NCI-H2171 (cell line): ENCODE data around the gene SYT1.

Source experiments
- DNase-seq: peaks from one replicate; lab custom pipeline; 2025; lab: John Stamatoyannopoulos, UW

Gene SYT1

GRCh38 chr12:79439175-79439825, 574.7 kb downstream of the SYT1 start:
- no peak for DNase-seq

- no peak for DNase-seq
These were observed 577.0 kb downstream of the SYT1 start for GRCh38 chr12:79441534-79441933.

- no peak for DNase-seq
These were observed 577.8 kb downstream of the SYT1 start for GRCh38 chr12:79442396-79442795.

GRCh38 chr12:79444089-79444488, 579.5 kb downstream of the SYT1 start:
- no peak for DNase-seq

- no peak for DNase-seq
These were observed 584.2 kb downstream of the SYT1 start for GRCh38 chr12:79448816-79449215.

GRCh38 chr12:79451365-79451764, 586.8 kb downstream of the SYT1 start:
- DNase-seq, result no peak

GRCh38 chr12:79451978-79452377, 587.4 kb downstream of the SYT1 start:
- no peak for DNase-seq

- DNase-seq, result no peak
These were observed 588.3 kb downstream of the SYT1 start for GRCh38 chr12:79452906-79453305.

- DNase-seq, result no peak
These were observed 589.2 kb downstream of the SYT1 start for GRCh38 chr12:79453820-79454219.

- DNase-seq, result no peak
These were observed 589.8 kb downstream of the SYT1 start for GRCh38 chr12:79454338-79454843.

GRCh38 chr12:79455286-79455685, 590.7 kb downstream of the SYT1 start:
- DNase-seq, result no peak

GRCh38 chr12:79482323-79482722, 617.7 kb downstream of the SYT1 start:
- DNase-seq, result no peak

GRCh38 chr12:79482921-79483320, 618.3 kb downstream of the SYT1 start:
- DNase-seq, result no peak

GRCh38 chr12:79486154-79486553, 621.6 kb downstream of the SYT1 start:
- no peak for DNase-seq

GRCh38 chr12:79487386-79488110, 623.0 kb downstream of the SYT1 start:
- no peak for DNase-seq
